Renal cortical epithelial cell (primary cell): ENCODE measurements around the gene SLC22A31. TPM values are rescaled to one million over a fixed set of nuclear protein-coding genes. Genes with fewer than 3 reads are reported as not detected.
"Not testable (repeated sequence)": the region's sequence is repeated elsewhere in the genome, so short reads cannot be mapped to it uniquely, and the experiment has no call there.

ENCODE experiments used
- DNase-seq: peaks from one replicate; pipeline ENCODE4 v3.0.0-alpha.2; 2011; ENCODE audit warnings: low read depth
- total RNA-seq: library from RNA; depleted of rRNA; stranded (reverse); fragments of >200 nt; gene quantifications from 2 replicates; pipeline ENCODE4 v1.2.3, GENCODE V29; 2014

SLC22A31 gene
- total RNA-seq = 0.35 TPM in 1 of 2 replicates, not detected in the other

DNA sequence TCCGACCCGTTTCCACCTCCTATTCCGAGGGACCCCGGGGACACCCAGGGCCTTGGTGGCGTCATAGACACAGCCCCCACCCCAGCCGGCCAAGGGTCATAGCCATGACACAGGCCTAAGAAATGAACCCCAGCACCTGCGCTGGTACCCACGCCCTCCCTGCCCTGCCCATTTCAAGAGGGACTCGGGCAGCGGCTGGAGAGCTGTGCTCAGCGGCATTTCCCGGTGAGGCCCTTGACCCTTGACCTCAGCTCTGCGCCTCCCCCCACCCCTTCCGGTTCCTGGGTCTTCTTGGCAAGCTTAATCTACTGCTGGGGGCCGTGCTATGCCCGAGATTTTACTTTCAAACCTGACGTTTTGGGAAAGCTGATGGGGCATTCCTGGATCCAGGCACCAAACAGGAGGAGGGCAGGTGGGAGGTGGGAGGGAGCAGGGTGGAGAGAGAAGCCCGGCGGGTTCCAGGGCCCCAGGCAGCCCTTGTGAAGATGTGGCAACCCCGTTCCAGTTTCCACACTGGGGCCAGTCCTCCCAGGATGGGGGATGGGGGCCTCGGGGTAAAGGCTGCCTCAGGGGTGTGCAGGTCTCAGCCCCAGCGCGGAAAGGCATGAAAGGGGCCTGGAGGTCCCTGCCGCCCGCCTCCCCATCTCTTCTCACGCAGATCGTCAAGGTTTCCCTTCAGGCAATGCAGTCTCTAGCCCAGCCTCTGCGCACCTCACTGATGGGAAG, at the start of gene SLC22A31:
Gene SLC22A31, minus strand, starts transcription at position 414 of the 726 bp plus-strand sequence. Its CDS starts 36 bp downstream, at position 378.
- no peak for DNase-seq

DNA sequence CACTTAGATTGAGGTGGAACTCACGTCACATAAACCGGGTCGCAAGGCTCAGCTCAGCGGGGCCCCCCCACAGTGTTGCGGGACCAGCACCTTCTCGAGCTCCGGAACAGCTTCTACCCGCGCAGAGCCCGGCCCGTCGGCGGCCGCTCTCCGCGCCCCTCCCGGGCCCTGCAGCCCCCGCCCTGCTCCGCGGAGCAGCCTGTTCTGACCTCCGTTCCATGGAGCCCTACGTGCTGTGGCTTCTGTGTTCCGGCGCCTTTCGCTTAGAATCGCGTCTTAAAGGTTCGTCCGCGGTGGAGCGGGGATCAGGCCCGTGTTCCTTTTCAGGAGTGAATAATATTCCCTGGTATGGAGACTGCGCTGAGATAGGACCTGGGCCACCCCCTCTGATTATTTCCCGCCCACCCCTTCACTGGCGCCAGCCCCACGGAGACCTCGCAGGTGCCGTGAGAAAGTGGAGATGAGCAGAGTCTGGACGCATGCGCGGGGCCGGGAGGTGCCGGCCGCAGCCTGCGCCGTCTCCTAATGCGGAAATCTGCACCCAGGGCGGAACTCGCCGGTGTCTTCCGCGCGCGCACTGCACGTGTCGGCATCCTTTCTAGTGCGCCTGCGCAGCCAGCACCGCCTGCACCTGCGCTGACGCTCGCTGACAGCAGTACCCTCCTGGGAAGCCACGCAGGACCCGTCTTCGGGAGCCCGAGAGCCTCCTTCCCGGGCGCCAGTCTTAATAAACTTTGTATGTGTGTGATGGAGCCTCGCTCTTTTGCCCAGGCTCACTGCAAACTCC, 48.1 kb upstream of the SLC22A31 start:
- no peak for DNase-seq

DNA sequence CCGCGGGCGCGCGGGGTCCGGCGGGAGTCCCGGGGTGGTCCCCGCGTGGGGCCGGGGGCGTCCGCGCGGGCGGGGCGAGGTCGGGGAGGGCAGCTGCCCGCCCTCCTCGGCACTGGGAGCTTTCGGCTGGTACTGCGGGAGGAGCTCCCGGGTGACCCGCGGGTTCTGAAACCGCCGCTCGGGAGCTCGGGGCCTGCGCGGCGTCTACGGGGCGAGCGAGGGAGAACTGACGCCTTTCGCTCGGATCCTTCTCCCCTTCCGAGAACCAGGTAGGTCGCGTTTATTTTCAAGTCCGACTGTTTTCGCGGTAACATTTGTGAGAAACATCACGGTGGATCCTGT, 47.4 kb upstream of the SLC22A31 start:
- not testable (repeated sequence) for DNase-seq

DNA sequence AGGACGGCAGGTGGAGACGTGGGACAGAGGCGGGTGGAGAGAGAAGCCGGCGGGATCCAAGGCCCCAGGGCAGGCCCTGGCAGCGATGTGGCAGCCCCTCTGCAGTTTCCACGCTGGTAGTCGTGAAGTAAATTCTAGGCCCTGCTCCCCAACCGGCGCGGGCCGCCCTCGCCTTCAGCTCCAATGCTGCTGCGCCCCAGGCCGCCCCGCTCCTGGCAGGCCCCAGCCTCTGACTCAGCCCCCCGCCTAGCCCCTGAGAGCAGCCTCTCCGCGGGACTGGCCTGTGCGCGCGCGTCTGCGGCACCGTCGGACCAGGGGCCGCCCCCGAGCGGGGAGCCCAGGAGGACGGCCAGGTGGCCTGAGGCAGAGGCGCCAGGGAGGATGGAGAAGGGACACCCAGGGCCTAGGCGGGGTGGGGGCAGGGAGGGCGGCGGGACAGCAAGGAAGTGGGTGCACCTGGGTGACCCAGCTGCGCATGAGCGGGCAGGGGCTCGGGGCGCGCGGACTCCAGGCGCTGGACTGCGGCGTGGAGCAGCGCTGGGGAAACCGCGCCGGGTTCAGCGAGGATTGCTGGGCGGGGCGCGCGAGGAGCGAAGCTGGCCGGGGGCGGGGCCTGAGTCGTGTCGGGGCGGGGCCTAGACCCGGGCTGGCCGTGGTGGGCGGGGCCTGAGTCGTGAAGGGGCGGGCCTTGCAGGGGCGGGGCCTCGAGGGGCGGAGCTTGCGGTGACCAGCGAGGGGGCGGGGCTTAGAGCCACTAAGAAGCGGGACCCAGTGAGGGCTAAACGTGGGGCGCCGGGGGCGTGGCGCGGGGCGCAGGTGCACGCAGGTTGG, 46.8 kb upstream of the SLC22A31 start:
- DNase-seq = peak; percentile 8

DNA sequence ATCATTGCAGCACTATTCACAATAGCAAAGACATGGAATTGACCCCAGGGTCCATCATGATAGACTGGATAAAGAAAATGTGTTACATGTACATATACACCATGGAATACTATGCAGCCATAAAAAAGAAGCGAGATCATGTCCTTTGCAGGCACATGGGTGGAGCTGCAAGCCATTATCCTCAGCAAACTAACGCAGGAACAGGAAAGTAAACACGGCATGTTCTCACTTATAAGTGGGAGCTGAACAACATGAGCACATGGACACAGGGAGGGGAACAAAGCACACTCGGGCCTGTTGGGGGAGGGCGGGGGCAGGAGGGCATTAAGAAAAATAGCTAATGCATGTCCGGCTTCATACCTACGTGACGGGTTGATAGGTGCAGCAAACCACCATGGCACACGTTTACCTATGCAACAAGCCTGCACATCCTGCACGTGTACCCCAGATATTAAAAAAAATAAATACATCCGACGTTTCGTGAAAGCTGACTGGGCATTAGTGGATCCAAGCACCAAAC, 46.1 kb upstream of the SLC22A31 start:
- DNase-seq = no peak

DNA sequence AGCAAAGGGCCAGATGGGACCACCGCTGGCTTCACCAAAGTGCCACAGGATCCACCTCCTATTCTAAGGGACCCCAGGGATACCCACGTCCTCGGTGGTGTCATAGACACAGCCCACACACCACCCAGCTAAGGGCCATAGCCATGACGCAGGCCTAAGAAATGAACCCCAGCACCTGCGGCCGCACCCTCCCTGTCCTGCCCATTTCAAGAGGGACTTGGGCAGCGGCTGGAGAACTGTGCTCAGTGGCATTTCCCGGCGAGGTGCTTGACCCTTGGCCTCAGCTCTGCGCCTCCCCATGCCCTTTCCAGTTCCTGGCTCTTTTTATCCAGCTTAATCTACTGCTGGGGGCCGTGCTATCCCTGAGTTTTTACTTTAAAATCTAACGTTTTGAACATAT, 44.4 kb upstream of the SLC22A31 start:
- no peak for DNase-seq

DNA sequence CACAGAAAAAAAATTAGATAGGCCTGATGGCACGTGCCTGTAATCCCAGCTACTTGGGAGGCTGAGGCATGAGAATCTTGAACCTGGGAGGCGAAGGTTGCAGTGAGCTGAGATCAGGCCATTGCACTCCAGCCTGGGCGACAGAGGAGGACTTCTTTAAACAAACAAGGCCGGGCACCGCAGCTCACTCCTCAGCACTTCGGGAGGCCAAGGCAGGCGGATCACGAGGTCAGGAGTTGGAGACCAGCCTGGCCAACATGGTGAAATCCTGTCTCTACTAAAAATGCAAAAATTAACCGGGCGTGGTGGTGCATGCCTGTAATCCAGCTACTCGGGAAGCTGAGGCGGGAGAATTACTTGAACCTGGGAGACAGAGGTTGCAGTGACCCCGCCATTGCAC, 43.9 kb upstream of the SLC22A31 start:
- DNase-seq = not testable (repeated sequence)

DNA sequence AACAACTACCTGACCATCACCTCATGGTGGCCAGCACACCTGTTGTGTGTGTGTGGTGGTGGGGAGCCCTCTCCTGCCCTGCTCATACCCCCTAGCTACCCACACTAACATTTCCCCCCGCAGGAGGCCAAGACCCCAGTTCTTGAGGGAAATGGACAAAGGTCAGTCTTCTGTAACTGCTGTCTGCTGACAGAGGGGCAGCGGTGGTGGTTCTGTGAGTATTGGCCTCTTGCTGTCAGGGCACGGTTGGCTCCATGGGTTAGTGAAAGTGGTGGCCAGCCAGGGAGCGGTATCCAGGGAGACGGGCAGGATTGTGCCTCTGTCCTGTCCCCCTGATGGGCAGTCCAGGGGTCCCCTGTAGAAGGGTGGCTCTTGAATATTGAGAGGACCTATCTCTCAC, 43.3 kb upstream of the SLC22A31 start:
- DNase-seq = no peak

DNA sequence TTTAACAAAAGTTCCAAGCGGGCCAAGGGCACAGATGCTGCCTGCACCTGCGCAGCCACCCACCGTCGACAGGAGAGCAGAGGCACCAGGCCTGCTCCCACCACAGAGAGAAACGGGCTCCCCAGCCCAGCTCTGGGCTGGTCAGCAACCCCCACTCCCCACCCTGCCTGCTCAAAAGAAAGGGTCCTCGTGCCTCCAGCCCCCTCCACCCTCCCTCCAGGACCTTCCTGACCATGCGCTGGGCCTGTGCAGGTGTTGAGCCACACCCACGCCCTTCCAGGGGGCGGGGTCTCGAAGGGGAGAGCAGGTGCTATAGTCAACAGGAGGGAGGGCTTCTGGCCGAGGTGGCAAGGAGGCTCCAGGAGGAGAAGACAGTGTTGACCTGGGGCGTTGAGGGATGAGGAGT, 42.5 kb upstream of the SLC22A31 start:
- DNase-seq = no peak

DNA sequence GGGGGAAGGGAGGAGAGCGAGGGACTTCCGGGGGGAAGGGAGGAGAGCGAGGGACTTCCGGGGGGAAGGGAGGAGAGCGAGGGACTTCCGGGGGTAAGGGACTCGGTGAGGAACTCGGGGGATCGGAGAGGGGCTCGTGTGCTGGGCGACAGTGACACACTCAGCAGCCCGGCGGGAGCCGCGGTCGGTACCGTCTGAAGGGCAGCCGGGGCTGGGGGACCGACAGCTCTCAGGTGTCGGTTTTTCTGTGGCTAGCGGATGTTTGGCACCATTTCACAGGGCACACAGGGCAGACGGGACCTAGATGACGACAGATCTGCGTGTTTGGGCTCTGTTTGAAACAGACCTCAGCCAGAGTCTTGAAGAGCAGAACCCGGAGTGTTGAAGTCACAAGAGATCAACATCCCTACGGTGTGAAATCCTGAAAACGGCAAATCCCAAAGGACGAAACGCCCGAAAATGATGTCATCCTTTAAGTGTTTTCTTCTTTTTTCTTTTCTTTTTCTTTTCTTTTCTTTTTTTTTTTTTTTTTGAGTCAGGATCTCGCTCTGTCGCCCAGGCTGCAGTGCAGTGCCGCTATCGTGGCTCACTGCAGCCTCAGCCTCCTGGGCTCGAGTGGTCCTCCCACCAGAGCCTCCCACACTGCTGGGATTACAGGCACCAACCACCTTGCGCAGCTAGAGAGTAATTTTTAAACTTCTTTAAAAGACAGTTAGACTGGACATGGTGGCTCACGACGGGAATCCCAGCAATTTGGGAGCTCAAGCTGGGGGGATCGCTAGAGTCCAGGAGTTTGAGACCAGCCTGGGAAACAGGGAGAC, 41.1 kb upstream of the SLC22A31 start:
- peak; percentile 61 for DNase-seq

DNA sequence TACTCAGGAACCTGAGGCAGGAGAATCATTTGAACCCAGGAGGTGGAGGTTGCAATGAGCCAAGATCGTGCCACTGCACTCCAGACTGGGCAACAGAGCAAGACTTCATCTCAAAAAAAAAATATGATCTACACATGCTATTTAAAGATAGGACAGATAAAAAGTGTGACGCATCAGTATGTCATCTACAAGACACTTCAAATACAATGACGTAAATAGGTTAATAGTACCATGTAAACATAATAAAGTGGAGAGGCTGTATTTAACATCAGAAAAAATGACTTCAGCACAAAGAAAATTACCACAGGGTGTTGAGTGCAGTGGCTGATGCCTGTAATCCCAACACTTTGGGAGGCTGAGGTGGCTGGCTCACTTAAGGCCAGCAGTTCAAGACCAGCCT, 37.4 kb upstream of the SLC22A31 start:
- DNase-seq = no peak

DNA sequence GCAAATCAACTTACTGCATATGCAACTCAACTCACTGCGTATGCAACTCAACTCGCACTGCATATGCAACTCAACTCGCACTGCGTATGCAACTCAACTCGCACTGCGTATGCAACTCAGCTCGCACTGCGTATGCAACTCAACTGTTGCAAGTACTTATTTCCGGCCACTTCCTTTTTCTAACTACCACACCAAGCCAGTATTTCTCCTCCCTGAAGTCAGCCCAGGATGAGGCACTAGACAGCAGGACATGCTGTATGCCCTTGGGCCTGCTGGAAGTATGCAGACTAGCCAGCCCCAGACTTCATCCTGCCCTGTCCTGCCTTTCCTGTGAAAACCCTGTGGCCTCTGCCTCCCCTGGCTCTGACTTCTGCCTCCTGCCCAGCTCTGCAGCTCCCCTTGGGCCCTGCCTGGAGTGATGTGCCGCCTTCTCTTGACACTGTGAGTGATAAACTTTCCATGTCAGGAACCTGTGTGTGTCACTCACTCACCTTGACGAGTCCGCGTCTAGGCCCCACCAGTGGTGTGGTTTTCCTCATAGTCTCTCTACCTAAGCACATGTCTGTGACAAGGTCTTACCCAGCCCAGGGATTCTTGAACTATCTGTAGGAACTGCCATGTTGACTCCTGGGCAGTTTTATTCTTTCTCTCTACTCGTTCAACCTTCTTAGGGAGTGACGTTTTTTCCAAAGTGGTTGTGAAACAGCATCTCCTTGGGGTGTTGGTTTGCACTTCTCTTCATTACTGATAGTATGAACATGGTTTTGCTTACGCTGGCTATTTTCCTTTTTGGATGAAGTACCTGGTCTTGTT, 33.5 kb upstream of the SLC22A31 start:
- DNase-seq = no peak

DNA sequence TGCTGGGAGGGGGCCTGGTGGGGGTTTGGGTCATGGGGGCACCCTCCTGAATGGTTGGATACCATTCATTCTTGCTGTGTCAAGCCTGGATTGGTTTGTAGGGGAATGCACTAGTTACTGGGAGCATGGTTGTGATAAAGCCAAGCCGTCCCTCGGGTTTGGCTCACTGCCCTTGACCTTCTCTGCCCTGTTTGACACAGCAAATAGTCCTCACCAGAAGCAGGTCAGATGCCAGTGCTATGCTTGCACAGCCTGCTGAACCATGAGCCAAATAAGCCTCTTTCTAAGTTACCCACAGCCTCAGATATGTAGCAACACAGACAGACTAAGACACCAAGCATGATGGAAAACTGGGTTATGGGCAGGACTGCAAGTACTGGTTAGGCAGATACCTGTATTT, 31.8 kb upstream of the SLC22A31 start:
- DNase-seq = no peak

DNA sequence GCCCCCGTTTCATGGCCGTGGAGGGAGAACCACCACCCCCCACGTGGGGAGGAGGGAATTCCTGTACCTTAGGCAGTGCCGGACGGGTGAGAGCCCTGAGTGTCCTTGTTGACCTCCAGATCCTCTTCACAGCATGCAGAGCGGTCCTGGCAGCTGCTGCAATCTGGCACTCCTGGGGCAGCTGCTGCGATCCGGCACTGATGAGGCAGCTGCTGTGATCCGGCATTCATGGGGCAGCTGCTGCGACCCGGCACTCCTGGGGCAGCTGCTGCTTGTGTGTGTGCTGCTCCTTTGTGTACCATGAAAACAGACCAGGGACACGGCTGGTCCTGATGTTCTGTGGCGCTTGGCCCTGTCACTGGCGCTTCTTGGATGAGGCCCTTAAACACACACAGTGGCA, 29.9 kb upstream of the SLC22A31 start:
- DNase-seq = no peak

DNA sequence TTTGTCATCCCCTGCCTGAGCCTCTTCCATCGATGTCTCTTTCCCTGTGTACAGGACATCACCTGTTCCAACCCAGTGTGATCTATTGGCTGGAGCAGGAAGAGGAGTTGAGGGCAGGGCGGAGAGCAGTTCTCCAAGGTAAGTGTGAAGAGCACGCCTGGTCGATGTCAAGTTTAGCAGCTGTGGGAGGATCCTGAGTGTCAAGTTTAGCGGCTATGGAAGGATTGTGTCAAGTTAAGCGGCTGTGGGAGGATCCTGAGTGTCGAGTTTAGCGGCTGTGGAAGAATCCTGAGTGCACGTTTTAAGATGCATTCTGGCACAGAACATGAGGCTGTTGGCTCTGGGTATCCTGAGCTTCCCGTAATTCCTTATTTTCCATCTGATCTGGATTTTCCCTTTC, 24.3 kb upstream of the SLC22A31 start:
- no peak for DNase-seq

DNA sequence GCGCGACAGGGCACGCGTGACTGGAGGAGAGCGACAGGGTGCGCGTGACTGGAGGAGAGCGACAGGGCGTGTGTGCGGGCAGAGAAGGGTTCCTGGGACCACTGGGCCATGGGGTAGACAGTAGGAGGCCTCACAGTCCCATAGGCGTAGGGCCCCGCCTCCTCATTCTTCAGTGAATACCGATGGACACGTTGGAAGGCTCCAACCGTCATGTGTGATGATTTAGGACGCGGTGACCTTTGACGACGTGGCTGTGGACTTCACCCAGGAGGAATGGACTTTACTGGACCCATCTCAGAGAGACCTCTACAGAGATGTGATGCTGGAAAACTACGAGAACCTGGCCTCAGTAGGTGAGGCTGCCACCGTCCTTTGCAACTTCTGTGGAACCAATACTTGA, 22.6 kb upstream of the SLC22A31 start:
- DNase-seq = no peak

DNA sequence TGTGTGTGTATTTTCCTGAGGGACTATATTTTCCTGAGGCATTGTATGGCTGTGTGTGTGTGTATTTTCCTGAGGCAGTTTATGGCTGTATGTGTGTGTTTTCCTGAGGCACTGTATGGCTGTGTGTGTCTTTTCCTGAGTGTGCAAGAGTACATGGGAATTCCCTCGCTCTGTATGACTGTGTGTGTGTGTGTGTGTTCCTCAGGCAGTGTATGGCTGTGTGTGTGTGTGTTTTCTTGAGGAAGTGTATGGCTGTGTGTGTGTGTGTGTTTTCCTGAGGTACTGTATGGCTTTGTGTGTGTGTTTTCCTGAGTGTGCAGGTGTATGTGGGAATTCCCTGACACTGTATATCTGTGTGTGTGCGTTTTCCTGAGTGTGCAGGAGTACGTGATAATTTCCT, 21.3 kb upstream of the SLC22A31 start:
- no peak for DNase-seq

DNA sequence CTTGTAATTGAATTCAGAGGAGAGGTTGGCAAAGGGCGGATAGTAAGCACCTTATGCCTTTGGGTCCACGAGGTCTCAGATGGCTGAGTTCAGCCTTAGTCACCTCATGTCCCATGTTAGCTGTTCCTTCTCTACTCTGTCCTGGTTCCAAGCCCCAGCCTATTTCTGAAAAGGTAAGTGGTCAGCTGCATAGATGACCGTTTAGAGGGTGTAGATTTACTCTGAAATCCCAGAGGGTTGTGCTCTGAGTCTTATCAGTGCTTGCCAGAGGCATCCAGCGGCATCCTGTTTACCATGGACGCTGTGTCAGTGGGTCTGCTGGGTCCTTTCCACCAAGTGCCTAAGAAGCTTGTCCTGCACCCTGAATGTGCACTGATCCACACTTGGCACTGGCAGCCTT, 19.0 kb upstream of the SLC22A31 start:
- DNase-seq = no peak

DNA sequence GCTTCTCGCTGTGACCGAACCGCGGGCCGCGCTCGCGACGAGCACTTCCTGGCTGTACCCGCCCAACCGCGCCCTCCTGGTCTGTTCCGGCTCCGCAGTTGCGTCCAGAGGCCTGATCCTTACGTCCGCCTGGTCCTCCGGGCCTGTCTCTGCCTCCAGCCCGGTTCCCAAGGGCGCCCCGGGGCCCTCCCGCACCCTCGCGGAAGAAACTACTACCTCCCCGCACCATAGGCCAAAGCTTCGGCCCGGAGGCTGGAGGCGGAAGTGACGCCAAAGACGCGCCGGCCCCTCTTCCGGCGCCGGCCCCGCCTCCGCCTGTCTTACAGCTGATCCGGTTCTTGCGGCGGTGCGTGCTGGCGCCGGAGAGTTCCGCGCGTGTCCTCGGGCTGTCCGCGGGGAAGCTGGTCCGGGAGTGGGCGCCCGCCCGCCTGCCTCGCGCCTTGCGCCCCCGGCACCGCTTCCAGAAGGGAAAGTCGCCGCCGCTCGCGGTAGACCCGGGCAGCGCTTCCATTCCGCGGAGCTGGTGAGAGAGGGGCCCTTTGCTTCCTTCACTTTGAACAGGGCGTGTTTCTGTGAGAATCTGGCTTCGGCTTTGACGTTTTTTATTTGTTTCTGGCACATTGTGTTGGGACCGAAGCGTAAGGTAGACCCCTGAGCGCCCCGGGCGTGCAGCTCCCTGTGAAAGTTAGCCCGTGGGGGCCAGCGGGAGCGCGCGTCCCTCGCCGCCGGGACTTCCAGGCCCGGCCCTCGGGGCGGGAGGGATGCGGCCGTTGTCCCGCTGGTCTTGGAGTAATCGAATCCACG, 17.3 kb upstream of the SLC22A31 start, which contains the start of gene ZNF778:
Gene ZNF778, plus strand, starts transcription at position 316 of the 804 bp plus-strand sequence. CDS start 3,425 bp downstream, outside the sequence.
- DNase-seq = peak; percentile 59

DNA sequence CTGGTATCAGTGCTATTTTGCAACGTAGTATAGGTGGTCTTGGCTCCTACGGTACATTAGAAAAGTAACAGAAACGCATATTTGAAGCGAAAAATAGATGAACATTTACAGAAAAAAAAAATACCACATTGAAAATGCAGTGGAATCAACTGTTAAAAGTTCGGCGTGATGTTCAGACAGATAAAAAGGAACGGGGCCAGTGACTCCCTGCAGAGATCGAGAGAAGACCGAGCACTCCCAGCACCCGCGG, 16.7 kb upstream of the SLC22A31 start:
- no peak for DNase-seq
